Keratinocyte (primary cell): ENCODE results near the gene TBXAS1. TPM values are rescaled to one million over a fixed set of nuclear protein-coding genes. Genes with fewer than 3 reads are reported as not detected.

Source experiments
- DNase-seq: peaks from one replicate; pipeline ENCODE4 v3.0.0-alpha.2; 2011; ENCODE audit warnings: low read depth, missing footprints, low spot score
- FAIRE-seq: peaks from 2 replicates; lab custom pipeline; 2011; peaks lifted over from hg19 to GRCh38; lab: Jason Lieb, UNC
- H2AFZ ChIP-seq: 2 replicates; pipeline ENCODE4 v1.6.0; 2012; ENCODE audit warnings: low read length, control low read depth, inconsistent platforms; ENCODE audit not compliant: control insufficient read depth
- H3K27ac ChIP-seq: 2 replicates; pipeline ENCODE4 v1.5.1; 2011; ENCODE audit warnings: low read length; ENCODE audit not compliant: control insufficient read depth, insufficient read depth
- H3K27me3 ChIP-seq: 3 replicates; pipeline ENCODE4 v1.6.0; 2011; ENCODE audit warnings: low read length; ENCODE audit not compliant: control insufficient read depth, insufficient read depth; ENCODE audit errors: extremely low read depth
- H3K36me3 ChIP-seq, 2 experiments: 2 replicates in 1 of 2; 3 replicates in 1 of 2; pipeline ENCODE4 v1.5.1; 2011; ENCODE audit warnings: low read length in 2 of 2, mild to moderate bottlenecking in 1 of 2; ENCODE audit not compliant: control insufficient read depth in 2 of 2, insufficient read depth in 2 of 2; ENCODE audit errors: extremely low read depth in 1 of 2
- H3K4me1 ChIP-seq: 3 replicates; pipeline ENCODE4 v1.5.1; 2011; ENCODE audit warnings: low read length; ENCODE audit not compliant: control insufficient read depth, insufficient read depth; ENCODE audit errors: extremely low read depth
- H3K4me2 ChIP-seq: 3 replicates; pipeline ENCODE4 v1.6.0; 2011; ENCODE audit warnings: low read depth, low read length; ENCODE audit not compliant: control insufficient read depth, insufficient read depth; ENCODE audit errors: extremely low read depth
- H3K4me3 ChIP-seq, 3 experiments: fragments of 200-600 bp in 1 of 3; sonication (generic) in 1 of 3; 2 replicates in 2 of 3; 3 replicates in 1 of 3; pipeline ENCODE4 v1.5.1; 2011 to 2016; ENCODE audit warnings: low read length in 3 of 3, mild to moderate bottlenecking in 3 of 3, control low read depth in 2 of 3, inconsistent platforms in 1 of 3, low read depth in 1 of 3, mixed read lengths in 1 of 3, mixed run types in 1 of 3, moderate library complexity in 1 of 3; ENCODE audit not compliant: control insufficient read depth in 2 of 3, insufficient read depth in 2 of 3; ENCODE audit errors: extremely low read depth in 1 of 3
- H3K79me2 ChIP-seq: 2 replicates; pipeline ENCODE4 v1.6.0; 2012; ENCODE audit warnings: low read length; ENCODE audit not compliant: control insufficient read depth, insufficient read depth
- H3K9ac ChIP-seq: 3 replicates; pipeline ENCODE4 v1.6.0; 2011; ENCODE audit warnings: low read length; ENCODE audit not compliant: control insufficient read depth, insufficient read depth; ENCODE audit errors: extremely low read depth
- H3K9me1 ChIP-seq: 3 replicates; pipeline ENCODE4 v1.6.0; 2011; ENCODE audit warnings: low read length; ENCODE audit not compliant: control insufficient read depth, insufficient read depth; ENCODE audit errors: extremely low read depth
- H3K9me3 ChIP-seq: 2 replicates; pipeline ENCODE4 v1.5.1; 2012; ENCODE audit warnings: low read depth, low read length; ENCODE audit not compliant: control insufficient read depth
- H4K20me1 ChIP-seq: 3 replicates; pipeline ENCODE4 v1.6.0; 2011; ENCODE audit warnings: low read length; ENCODE audit not compliant: control insufficient read depth, insufficient read depth; ENCODE audit errors: extremely low read depth
- CTCF ChIP-seq, 3 experiments: IDR thresholded peaks in 1 of 3; conservative IDR thresholded peaks in 1 of 3; optimal IDR thresholded peaks in 1 of 3; 2 replicates in 2 of 3; 3 replicates in 1 of 3; pipeline versions ENCODE3 to v1.5.1; 2011; ENCODE audit warnings: low read length in 3 of 3, mild to moderate bottlenecking in 3 of 3, moderate library complexity in 2 of 3, control low read depth in 1 of 3, inconsistent platforms in 1 of 3; ENCODE audit not compliant: insufficient read depth in 2 of 3; ENCODE audit errors: extremely low read depth in 1 of 3
- EZH2 ChIP-seq: IDR thresholded peaks from one replicate; pipeline ENCODE4 v1.6.1; 2012; ENCODE audit warnings: inconsistent platforms, mild to moderate bottlenecking, low read length, moderate library complexity
- dilution Hi-C: fragments of 300-500 bp; cut with MboI; formaldehyde crosslinking; loops from one replicate; pipeline ENCODE4 v1.7.0; 2020; ENCODE audit warnings: low sequenced_read_pairs; ENCODE audit not compliant: extremely low pct_ligation_motif_present
- polyA plus RNA-seq, 5 experiments: library from polyadenylated mRNA; depleted of rRNA in 3 of 5; stranded (reverse) in 3 of 5; stranded (forward) in 1 of 5; unstranded in 1 of 5; fragments of >200 nt; gene quantifications; 1 replicate in 1 of 5; 2 replicates in 3 of 5; 3 replicates in 1 of 5; pipeline versions ENCODE4 v1.2.1 to v1.2.3, GENCODE V29; 2011 to 2012; ENCODE audit warnings: missing spikeins in 2 of 5, low read depth in 1 of 5, low replicate concordance in 1 of 5

The TBXAS1 gene
- polyA plus RNA-seq, 1 donor (not counting 4 experiments of a cell fraction or from before 2014, with no cell fraction given) = 2.9 TPM

DNA sequence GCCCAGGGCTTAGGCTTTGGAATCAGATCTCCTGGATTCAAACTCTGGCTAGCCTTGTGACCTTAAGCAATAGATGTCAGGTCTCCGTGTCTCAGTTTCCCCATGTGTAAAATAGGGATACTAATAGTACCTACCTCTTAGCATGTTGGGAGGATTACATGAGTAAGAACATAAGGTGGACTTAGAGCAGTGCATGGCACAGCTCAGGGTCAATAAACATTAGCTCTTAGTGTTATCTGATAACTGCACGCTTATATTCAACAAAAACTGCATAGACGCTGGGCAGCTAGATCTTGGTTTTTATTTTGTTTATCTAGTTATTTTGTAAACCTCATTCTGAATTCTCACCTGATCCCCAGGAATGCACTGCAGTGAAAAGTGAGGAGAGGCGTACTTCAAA is 17.2 kb downstream of the TBXAS1 start:
- Histone ChIP-seq H3K27me3 (no peaks in the 10 kb centered on the region), H3K9me1 (no peaks in the 10 kb centered on the region), H3K4me3 (no peak overlapping the region), H3K36me3 (no peaks in the 10 kb centered on the region), H3K4me2 (no peak overlapping the region), H4K20me1 (no peaks in the 10 kb centered on the region), H3K9ac (no peak overlapping the region), H3K4me1 (no peaks in the 10 kb centered on the region), H2AFZ (no peak overlapping the region), H3K79me2 (no peaks in the 10 kb centered on the region), H3K27ac (no peak overlapping the region), H3K9me3 (no peaks in the 10 kb centered on the region)
- dilution Hi-C loops = no loop called here
- DNase-seq = no peak
- no peak for TF ChIP-seq EZH2
- no peak for TF ChIP-seq CTCF (optimal IDR thresholded peaks at IDR 0.05 in 1 of 3, IDR thresholded peaks at IDR 0.05 in 1 of 3, conservative IDR thresholded peaks at IDR 0.05 in 1 of 3; ENCODE audit: extremely low read depth in 1 of 3, insufficient read depth in 2 of 3, low read length in 3 of 3)
- FAIRE-seq = no peak

DNA sequence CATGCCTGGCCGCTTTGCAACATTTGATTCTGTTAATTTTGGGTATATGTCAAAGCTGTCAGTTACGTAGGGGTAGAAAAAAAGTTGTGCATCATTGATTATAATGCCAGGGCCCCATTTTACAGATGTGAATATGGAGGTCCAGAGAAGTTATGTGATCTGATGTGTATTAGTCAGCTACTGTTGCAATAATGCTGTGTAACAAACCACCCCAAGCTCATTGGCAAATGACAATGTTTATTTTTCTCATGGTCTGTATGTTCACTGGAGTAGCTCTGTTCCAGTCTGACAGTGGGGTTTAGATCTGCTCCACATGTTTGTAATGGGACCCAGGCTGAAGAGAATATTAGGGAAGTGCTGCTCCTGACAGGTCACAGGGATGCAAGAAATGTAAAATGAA is 19.2 kb downstream of the TBXAS1 start:
- Histone ChIP-seq H3K9me3 (no peaks in the 10 kb centered on the region), H3K79me2 (no peaks in the 10 kb centered on the region), H4K20me1 (no peaks in the 10 kb centered on the region), H3K4me1 (no peaks in the 10 kb centered on the region), H2AFZ (no peak overlapping the region), H3K9me1 (no peaks in the 10 kb centered on the region), H3K27ac (no peak overlapping the region), H3K4me2 (no peak overlapping the region), H3K4me3 (no peak overlapping the region), H3K27me3 (no peaks in the 10 kb centered on the region), H3K9ac (no peak overlapping the region), H3K36me3 (no peaks in the 10 kb centered on the region)
- DNase-seq = no peak
- FAIRE-seq = no peak
- dilution Hi-C loops = no loop called here
- TF ChIP-seq CTCF (optimal IDR thresholded peaks at IDR 0.05 in 1 of 3, IDR thresholded peaks at IDR 0.05 in 1 of 3, conservative IDR thresholded peaks at IDR 0.05 in 1 of 3; ENCODE audit: extremely low read depth in 1 of 3, insufficient read depth in 2 of 3, low read length in 3 of 3) (no peak), EZH2 (no peak)
